Hippocampal formation (tissue), 2 donors: ENCODE data around the gene PHLPP1.

Experiments used
- DNase-seq, 2 donors: peaks; one replicate each; lab custom pipeline; 2025; lab: John Stamatoyannopoulos, UW

PHLPP1 gene

GRCh38 chr18:63005306-63005705 is 290.0 kb downstream of the PHLPP1 start:
- no peak for DNase-seq

GRCh38 chr18:63007231-63007630 is 291.9 kb downstream of the PHLPP1 start:
- DNase-seq = no peak

GRCh38 chr18:63016270-63016669 is 300.9 kb downstream of the PHLPP1 start:
- DNase-seq = peak; percentile 4 to 71

- DNase-seq = no peak
Observed at GRCh38 chr18:63017076-63017475, 301.7 kb downstream of the PHLPP1 start.

GRCh38 chr18:63017977-63018376 is 302.6 kb downstream of the PHLPP1 start:
- DNase-seq = no peak

- DNase-seq = no peak
Observed at GRCh38 chr18:63022429-63023022, 307.2 kb downstream of the PHLPP1 start.

- peak in 1 of 2 donors; percentile 6 for DNase-seq
Observed at GRCh38 chr18:63025251-63026090, 310.1 kb downstream of the PHLPP1 start.

GRCh38 chr18:63028380-63028779 is 313.0 kb downstream of the PHLPP1 start:
- DNase-seq = no peak
